ENCODE data around the gene DUSP1.

The DUSP1 gene

DNA sequence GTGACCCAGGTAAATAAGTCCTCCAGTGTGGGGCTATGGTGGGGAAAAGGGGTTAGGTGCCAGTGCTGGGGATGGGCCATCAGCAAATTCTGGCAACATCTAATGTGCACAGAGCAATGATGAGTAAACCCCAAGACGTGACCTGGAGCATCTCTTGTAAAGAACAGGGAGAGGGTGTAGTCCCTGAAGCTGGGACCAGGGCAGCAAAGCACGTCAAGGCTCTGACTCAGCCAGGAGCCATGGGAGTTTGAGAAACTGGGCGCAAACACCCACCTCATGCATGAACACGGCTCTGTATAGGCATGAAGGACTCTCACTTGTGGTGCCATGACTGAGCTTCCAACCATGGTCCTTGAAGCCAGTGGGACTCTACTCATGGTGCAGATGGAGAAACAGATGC lies 51.8 kb downstream of the DUSP1 start:
- DNase-seq, result no peak

DNA sequence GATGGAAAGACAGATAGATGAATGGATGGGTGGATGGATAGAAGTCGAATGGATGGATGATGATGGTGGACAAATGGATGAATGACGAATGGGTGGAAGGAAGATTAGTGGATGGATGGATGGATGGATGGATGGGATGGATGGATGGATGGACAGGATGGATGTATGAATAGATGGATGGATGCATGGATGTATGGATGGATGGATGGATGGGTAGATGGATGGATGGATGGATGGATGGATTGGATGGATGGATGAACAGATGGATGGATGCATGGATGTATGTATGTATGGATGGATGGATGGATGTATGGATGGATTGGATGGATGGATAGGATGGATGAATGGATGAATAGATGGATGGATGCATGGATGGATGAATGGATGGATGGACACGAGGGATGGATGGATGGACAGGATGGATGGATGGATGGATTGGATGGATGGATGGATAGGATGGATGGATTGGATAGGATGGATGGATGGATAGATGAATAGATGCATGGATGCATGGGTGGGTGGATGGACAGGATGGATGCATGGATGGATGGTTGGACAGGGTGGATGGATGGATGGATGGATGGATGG lies 52.4 kb downstream of the DUSP1 start:
- no peak for DNase-seq

Measured in NCI-H1092 (cell line).